ENCODE results near the gene HOMER1. TPM values are rescaled to one million over a fixed set of nuclear protein-coding genes. Genes with fewer than 3 reads are reported as not detected.

Gene HOMER1
- total and polyA plus RNA-seq, 9 of the 15 experiments (the other 6 are each of a cell fraction or from before 2014, with no cell fraction given): 6.3 to 39.9 (median 9.9) TPM

- no peak for ATAC-seq
- H3K27me3 ChIP-seq (ENCODE audit: control insufficient read depth in 2 of 2, insufficient read depth in 2 of 2, low read length in 2 of 2): no peaks in the 10 kb centered on the region
- intact Hi-C loops (cut with micrococcal nuclease) (no loop called here), in situ Hi-C loops (cut with MboI) (no loop called here)
- H2AFZ ChIP-seq (ENCODE audit: low read depth, low read length): no peak overlapping the region
- ChIA-PET CTCF (ENCODE audit: low intra/inter-chr PET ratio) (no interaction called here), POLR2A (no interaction called here)
- 62% methylated on average over 1 of the region's 1 CpG for WGBS (ENCODE audit: insufficient coverage, low coverage, missing lambda C conversion rate)
- no peaks in the 10 kb centered on the region for H4K20me1 ChIP-seq (replicated peaks; ENCODE audit: control insufficient read depth, insufficient read depth, low read length)
- H3K4me2 ChIP-seq (ENCODE audit: insufficient read depth, low read length): no peak overlapping the region
- H3K4me3 ChIP-seq: no peak overlapping the region
- no peaks in the 10 kb centered on the region for H3K9me1 ChIP-seq (ENCODE audit: control insufficient read depth, insufficient read depth, low read length)
- TF ChIP-seq USF2 (CRISPR knock-in tag; IDR thresholded peaks at IDR 0.05) (no peak), RB1 (IDR thresholded peaks at IDR 0.05; ENCODE audit: low read depth) (no peak), XRCC3 (IDR thresholded peaks at IDR 0.05) (no peak), CREB3L1 (IDR thresholded peaks at IDR 0.05; ENCODE audit: borderline replicate concordance, low read depth) (no peak), ZNF512 (tag; IDR thresholded peaks at IDR 0.05) (no peak), KLF13 (tag; IDR thresholded peaks at IDR 0.05; ENCODE audit: borderline replicate concordance, low read depth) (no peak), BRCA1 (IDR thresholded peaks at IDR 0.05) (no peak), BRCA1 (CRISPR knock-in tag; IDR thresholded peaks at IDR 0.05) (no peak), ZNF324 (CRISPR knock-in tag; IDR thresholded peaks at IDR 0.05) (no peak), CHD2 (IDR thresholded peaks at IDR 0.05; ENCODE audit: low read depth, low read length) (no peak), KHSRP (IDR thresholded peaks at IDR 0.05) (no peak), ELF4 (CRISPR knock-in tag; IDR thresholded peaks at IDR 0.05) (no peak), POLR2H (tag; IDR thresholded peaks at IDR 0.05; ENCODE audit: low read depth) (no peak), PRPF4 (IDR thresholded peaks at IDR 0.05; ENCODE audit: insufficient read depth, low read depth, low read length, poor library complexity, severe bottlenecking) (no peak), ZNF408 (CRISPR knock-in tag; IDR thresholded peaks at IDR 0.05; ENCODE audit: low read depth) (no peak), HOXB6 (CRISPR knock-in tag; IDR thresholded peaks at IDR 0.05; ENCODE audit: borderline replicate concordance) (no peak), RBBP5 (IDR thresholded peaks at IDR 0.05; ENCODE audit: borderline replicate concordance, insufficient read depth, low read length, poor library complexity, severe bottlenecking) (no peak), MED1 (CRISPR knock-in tag; IDR thresholded peaks at IDR 0.05; ENCODE audit: borderline replicate concordance) (no peak)
- no peaks in the 10 kb centered on the region for H3K9me3 ChIP-seq (replicated peaks; ENCODE audit: control insufficient read depth, insufficient read depth, low read depth, low read length)
- no peaks in the 10 kb centered on the region for H3K4me1 ChIP-seq (replicated peaks in 1 of 2; ENCODE audit: control insufficient read depth in 2 of 2, insufficient read depth in 2 of 2, low read length in 2 of 2)
- no TSS peak for BruUV-seq (replicated peaks)
- FAIRE-seq: no peak
- H3K36me3 ChIP-seq (ENCODE audit: control insufficient read depth, insufficient read depth, low read length): peaks cover 18% of the 10 kb centered on the region; the same call in 1 of the 3 replicates
- no peaks in the 10 kb centered on the region for H3K79me2 ChIP-seq (ENCODE audit: control insufficient read depth, insufficient read depth, low read length)
- DNase-seq (ENCODE audit: extremely low read depth in 1 of 4, low spot score in 3 of 4): no peak
- no peak overlapping the region for H3K27ac ChIP-seq (ENCODE audit: extremely low read depth, low read depth, low read length)
- H3K9ac ChIP-seq (ENCODE audit: insufficient read depth in 1 of 2, low read depth in 2 of 2, low read length in 2 of 2): no peak overlapping the region
Measured at GRCh38 chr5:79397080-79397479, 116.9 kb downstream of the HOMER1 start.
